ENCODE data around the gene SCAF1.

SCAF1 gene

GRCh38 chr19:49690656-49691242 lies 48.7 kb downstream of the SCAF1 start, which contains the start of gene CPT1C:
Gene CPT1C, plus strand, starts transcription at chr19:49691116. Its CDS starts 1,137 bp downstream, at chr19:49692253.
- Histone ChIP-seq H3K27ac (peak within 1 kb of the TSS in 19 of 21 experiments; percentile 6 to 80 (median 41)), H3K4me3 (peak within 1 kb of the TSS; percentile 21 to 43 (median 40))

GRCh38 chr19:49691243-49692146 lies 49.5 kb downstream of the SCAF1 start:
- Histone ChIP-seq H3K27ac (no peak overlapping the region), H3K4me3 (peak overlapping the region; percentile 21 to 43 (median 40))

DNA sequence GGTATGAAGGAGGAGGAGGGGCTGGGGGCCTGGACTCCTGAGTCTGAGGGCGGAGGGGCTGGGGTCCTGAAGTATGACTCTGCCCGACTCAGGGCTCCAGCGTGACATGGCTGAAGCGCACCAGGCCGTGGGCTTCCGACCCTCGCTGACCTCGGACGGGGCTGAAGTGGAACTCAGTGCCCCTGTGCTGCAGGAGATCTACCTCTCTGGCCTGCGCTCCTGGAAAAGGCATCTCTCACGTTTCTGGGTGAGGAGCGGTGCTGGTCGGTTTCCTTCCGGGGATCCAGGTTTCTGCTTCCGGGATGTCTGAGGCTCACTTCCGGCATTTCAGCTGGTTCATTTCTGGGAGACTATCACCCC lies 50.1 kb downstream of the SCAF1 start:
- H3K27ac ChIP-seq, result no peak overlapping the region
- H3K4me3 ChIP-seq, result no peak overlapping the region

GRCh38 chr19:49696115-49696514 lies 54.1 kb downstream of the SCAF1 start:
- no peak overlapping the region for H3K4me3 ChIP-seq

GRCh38 chr19:49696865-49697264 lies 54.9 kb downstream of the SCAF1 start:
- no peak overlapping the region for H3K27ac ChIP-seq
- H3K4me3 ChIP-seq, result no peak overlapping the region

More at GRCh38 chr19:49696115-49696514, 54.1 kb downstream of the SCAF1 start:
- no peak overlapping the region for H3K27ac ChIP-seq

- Histone ChIP-seq H3K27ac (no peak overlapping the region), H3K4me3 (no peak overlapping the region)
These were observed 57.4 kb downstream of the SCAF1 start for GRCh38 chr19:49699364-49699763.

- no peak overlapping the region for H3K4me3 ChIP-seq
These were observed 58.6 kb downstream of the SCAF1 start for GRCh38 chr19:49700563-49700962.

GRCh38 chr19:49701271-49701786 lies 59.3 kb downstream of the SCAF1 start:
- no peak overlapping the region for H3K4me3 ChIP-seq
- H3K27ac ChIP-seq, result no peak overlapping the region

More at GRCh38 chr19:49700563-49700962, 58.6 kb downstream of the SCAF1 start:
- no peak overlapping the region for H3K27ac ChIP-seq

DNA sequence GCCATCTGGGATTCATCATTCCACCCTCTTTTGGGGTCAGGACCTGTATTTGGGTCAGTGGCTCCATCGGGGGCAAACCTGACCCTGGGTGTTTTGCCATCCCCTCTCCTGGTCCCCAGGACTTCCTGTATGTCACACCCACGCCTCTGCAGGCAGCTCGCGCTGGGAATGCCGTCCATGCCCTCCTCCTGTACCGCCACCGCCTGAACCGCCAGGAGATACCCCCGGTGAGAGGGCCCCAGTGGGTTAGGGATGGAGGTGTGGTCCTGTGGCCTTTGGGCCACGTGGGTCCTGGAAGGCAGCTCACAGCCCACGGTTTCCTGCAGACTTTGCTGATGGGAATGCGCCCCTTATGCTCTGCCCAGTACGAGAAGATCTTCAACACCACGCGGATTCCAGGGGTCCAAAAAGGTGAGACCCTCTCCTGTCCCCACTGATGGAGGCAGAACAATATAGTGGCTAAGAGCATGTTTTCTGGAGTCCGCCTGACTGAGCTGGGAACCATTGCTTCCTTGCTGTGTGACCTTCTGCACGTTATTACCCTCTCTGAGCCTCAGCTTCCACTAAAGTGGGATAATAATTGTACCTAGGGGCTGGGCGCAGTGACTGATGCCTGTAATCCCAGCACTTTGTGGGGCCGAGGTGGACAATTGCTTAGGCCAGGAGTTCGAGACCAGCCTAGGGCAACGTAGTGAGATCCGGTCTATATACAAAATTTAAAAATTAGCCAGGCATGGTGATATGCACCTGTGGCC lies 63.1 kb downstream of the SCAF1 start:
- H3K4me3 ChIP-seq, result no peak overlapping the region
- no peak overlapping the region for H3K27ac ChIP-seq

GRCh38 chr19:49705919-49706318 lies 63.9 kb downstream of the SCAF1 start:
- Histone ChIP-seq H3K27ac (no peak overlapping the region), H3K4me3 (no peak overlapping the region)
